Activated T-cell treated with anti-CD3 and anti-CD28 coated beads, Interleukin-2, amount 50 U/mL, for 4 hours (primary cell): Measurements from ENCODE around the gene NF1. TPM values are rescaled to one million over a fixed set of nuclear protein-coding genes. Genes with fewer than 3 reads are reported as not detected.
A peak's percentile ranks its signal among the peaks of the same experiment; 100 is the strongest.
"Not testable (repeated sequence)": the region's sequence is repeated elsewhere in the genome, so short reads cannot be mapped to it uniquely, and the experiment has no call there.

ENCODE experiments used
- ATAC-seq, 2 donors: fragments of 200-7000 bp; cut with Tn5 transposase; one replicate each; pipeline ENCODE4 v1.10.0; 2021
- DNase-seq: peaks from one replicate; pipeline ENCODE4 v3.0.0-alpha.2; 2020
- H3K27me3 Mint-ChIP-seq: one replicate; pipeline ENCODE4 v1.8.0; 2021; ENCODE audit warnings: low read depth, mixed read lengths
- H3K36me3 Mint-ChIP-seq: one replicate; pipeline ENCODE4 v1.8.0; 2022; ENCODE audit warnings: mixed read lengths; ENCODE audit not compliant: insufficient read depth
- H3K4me1 Mint-ChIP-seq: one replicate; pipeline ENCODE4 v1.8.0; 2021; ENCODE audit warnings: low read depth, mixed read lengths
- H3K4me3 Mint-ChIP-seq: one replicate; pipeline ENCODE4 v1.8.0; 2021; ENCODE audit warnings: mild to moderate bottlenecking, moderate library complexity, mixed read lengths
- H3K9me3 Mint-ChIP-seq: one replicate; pipeline ENCODE4 v1.8.0; 2021; ENCODE audit warnings: mixed read lengths
- total RNA-seq, 3 donors: library from RNA; stranded (reverse); gene quantifications; one replicate each; pipeline ENCODE4 v1.2.1, GENCODE V29; 2021

The NF1 gene
- total RNA-seq, 3 donors from 2014 or later = 14.2 to 17.9 (median 15.2) TPM

- Mint-ChIP-seq H3K27me3 (no peaks in the 10 kb centered on the region), H3K4me1 (peaks cover 20% of the 10 kb centered on the region), H3K4me3 (no peak overlapping the region), H3K36me3 (no peaks in the 10 kb centered on the region), H3K9me3 (no peaks in the 10 kb centered on the region)
- DNase-seq (no peak), ATAC-seq (no peak)
Measured at GRCh38 chr17:31286587-31286986, 191.8 kb downstream of the NF1 start.

GRCh38 chr17:31287932-31288331 is 193.2 kb downstream of the NF1 start:
- H3K36me3 Mint-ChIP-seq, DNase-seq, H3K4me3 Mint-ChIP-seq, H3K9me3 Mint-ChIP-seq, H3K27me3 Mint-ChIP-seq, ATAC-seq: not testable (repeated sequence)
- H3K4me1 Mint-ChIP-seq = peaks cover 20% of the 10 kb centered on the region

DNA sequence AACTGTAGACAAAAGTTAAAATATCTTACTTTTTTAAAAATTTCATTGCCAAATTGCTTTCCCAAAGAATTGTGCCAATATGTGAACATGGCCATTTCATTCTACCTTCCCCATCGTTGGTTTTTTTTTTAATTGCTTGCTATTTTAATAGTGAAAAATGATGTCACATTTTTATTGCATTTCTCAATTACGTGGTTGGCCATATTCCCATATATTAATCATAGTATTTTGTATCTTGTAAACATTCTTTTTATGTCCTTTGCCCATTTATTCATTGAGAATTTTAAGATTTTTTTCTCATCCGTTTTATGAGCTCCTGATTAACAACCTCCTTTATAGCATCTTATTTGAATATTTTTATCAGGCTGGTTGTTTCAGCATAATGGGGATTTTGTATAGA is 195.0 kb downstream of the NF1 start:
- Mint-ChIP-seq H3K9me3 (no peaks in the 10 kb centered on the region), H3K27me3 (no peaks in the 10 kb centered on the region), H3K4me3 (no peak overlapping the region), H3K36me3 (no peaks in the 10 kb centered on the region), H3K4me1 (peaks cover 20% of the 10 kb centered on the region)
- ATAC-seq = no peak
- no peak for DNase-seq

DNA sequence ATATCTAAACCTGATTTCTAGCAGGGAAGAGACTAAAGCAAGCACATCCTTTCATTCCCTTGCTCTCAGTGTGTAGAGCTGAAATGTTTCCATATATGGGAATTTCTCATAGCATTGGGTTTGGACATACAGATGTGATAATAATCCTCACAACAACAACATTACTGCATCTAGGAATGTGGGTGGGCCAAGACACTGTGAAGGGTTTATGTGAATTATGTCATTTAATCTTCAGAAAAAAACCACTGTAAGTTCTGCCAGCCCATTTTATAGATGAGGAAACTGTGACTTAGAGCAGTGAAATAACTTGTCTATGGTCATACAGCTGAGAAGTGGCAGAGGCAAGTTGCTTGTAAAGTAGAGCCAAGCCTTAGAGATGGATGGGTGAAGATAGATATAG is 197.0 kb downstream of the NF1 start:
- Mint-ChIP-seq H3K27me3 (no peaks in the 10 kb centered on the region), H3K4me1 (peaks cover 24% of the 10 kb centered on the region), H3K36me3 (peaks cover 2% of the 10 kb centered on the region), H3K4me3 (no peak overlapping the region), H3K9me3 (no peaks in the 10 kb centered on the region)
- DNase-seq (no peak), ATAC-seq (no peak)

DNA sequence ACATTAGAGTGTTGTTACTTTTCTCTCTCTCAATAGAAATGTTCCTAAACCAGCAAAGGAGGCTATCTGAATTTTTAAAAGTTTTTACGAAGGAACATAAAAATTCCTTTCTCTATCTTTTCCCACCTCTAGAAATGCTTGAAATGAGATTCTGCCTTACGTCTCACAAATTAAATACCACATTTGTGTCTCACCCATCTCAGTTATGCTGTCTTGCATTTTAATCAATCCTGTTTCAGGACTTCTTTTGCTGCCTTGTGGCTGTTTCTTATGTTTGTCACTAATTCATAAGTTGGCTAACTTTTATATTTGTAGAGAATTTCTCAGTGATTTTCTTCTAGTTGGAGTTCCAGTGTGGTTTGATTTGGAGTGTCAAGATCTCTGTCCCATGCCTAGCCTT is 198.8 kb downstream of the NF1 start:
- H3K4me1 Mint-ChIP-seq = peaks cover 17% of the 10 kb centered on the region
- H3K9me3 Mint-ChIP-seq = no peaks in the 10 kb centered on the region
- DNase-seq (no peak), ATAC-seq (no peak)
- no peaks in the 10 kb centered on the region for H3K27me3 Mint-ChIP-seq
- peaks cover 2% of the 10 kb centered on the region for H3K36me3 Mint-ChIP-seq
- H3K4me3 Mint-ChIP-seq = no peak overlapping the region

GRCh38 chr17:31294231-31294630 is 199.5 kb downstream of the NF1 start:
- ATAC-seq (no peak), DNase-seq (no peak)
- Mint-ChIP-seq H3K4me3 (no peak overlapping the region), H3K4me1 (peaks cover 13% of the 10 kb centered on the region), H3K36me3 (peaks cover 2% of the 10 kb centered on the region), H3K9me3 (no peaks in the 10 kb centered on the region), H3K27me3 (no peaks in the 10 kb centered on the region)

DNA sequence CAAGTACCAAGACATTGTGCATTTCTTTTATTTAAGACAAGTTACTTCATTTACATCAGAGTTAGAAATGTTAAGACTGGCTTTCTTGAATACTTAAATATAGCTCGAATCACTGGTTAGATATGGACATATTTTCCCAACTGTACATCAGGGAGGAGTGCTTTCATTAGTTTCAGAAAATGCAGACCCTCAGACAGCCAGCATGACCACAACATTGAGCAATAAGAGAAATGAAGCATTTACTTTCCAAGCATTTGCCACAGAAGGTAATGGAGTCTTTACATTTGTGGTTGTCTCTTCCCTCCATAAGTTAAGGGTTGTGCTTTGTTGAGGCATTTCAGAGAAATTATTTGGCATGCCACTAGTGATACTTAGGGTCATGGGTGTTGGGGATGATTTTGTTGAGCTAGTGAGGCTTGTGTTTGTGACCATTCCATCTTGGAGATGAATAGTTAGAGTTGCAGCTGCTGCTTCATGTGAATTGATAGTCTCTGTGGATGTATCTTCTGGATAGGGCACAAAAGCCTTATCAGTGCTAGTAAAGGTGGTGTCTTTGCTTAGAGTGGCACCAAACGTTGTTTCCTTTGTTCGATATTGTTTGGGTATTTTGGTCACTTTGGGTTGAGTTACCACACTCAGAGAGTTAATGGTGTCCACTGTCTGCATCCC is 200.2 kb downstream of the NF1 start:
- no peak for DNase-seq
- no peaks in the 10 kb centered on the region for H3K27me3 Mint-ChIP-seq
- peaks cover 2% of the 10 kb centered on the region for H3K36me3 Mint-ChIP-seq
- H3K9me3 Mint-ChIP-seq = no peaks in the 10 kb centered on the region
- H3K4me3 Mint-ChIP-seq = no peak overlapping the region
- ATAC-seq = no peak
- peaks cover 13% of the 10 kb centered on the region for H3K4me1 Mint-ChIP-seq

- no peak for DNase-seq
Measured at GRCh38 chr17:31295489-31295871, 200.7 kb downstream of the NF1 start.

DNA sequence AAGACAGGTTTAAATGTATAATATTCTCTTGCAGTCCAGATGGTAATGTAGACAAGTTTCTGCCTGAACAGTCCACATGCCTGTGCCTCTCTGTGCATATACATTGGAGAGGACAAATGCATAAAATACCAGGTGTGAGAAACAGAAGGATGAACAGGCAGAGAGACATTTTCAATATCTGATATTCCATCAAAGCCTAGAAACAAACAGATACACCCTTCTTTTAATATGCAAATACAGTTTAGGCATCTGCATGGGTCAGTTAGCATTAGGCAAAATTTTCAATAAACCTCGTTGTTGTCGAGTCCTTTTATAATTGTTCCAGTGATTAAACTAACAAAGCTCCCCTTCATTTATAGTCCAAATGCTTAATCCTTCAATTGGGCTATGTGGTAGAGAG is 201.4 kb downstream of the NF1 start:
- H3K9me3 Mint-ChIP-seq = no peaks in the 10 kb centered on the region
- H3K4me3 Mint-ChIP-seq = no peak overlapping the region
- peaks cover 12% of the 10 kb centered on the region for H3K4me1 Mint-ChIP-seq
- peaks cover 2% of the 10 kb centered on the region for H3K36me3 Mint-ChIP-seq
- no peaks in the 10 kb centered on the region for H3K27me3 Mint-ChIP-seq
- no peak for ATAC-seq
- no peak for DNase-seq

More at GRCh38 chr17:31295489-31295871, 200.7 kb downstream of the NF1 start:
- Mint-ChIP-seq H3K9me3 (no peaks in the 10 kb centered on the region), H3K4me1 (peaks cover 10% of the 10 kb centered on the region), H3K36me3 (peaks cover 2% of the 10 kb centered on the region), H3K27me3 (no peaks in the 10 kb centered on the region), H3K4me3 (no peak overlapping the region)
- ATAC-seq = no peak

DNA sequence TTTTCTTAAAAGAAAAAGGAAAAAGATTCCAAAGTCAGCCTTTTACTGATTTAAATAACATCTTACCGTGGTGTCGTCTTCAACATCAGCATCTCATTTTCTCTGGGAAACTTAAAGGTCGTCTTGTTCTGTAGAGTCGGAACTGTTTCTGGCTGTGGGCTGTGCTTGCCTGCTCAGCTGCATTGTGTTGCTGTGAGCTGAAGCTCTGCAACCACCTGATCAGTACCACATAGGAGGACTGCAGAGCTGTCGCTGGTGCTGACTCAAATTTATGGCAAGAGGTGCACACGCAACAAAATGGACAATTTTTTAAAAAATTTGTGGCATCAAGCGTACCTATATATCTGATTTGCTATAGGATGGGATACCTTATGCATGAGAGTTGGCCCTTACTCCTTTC is 202.3 kb downstream of the NF1 start, which contains the start of gene OMG:
Gene OMG (minus strand): TSS at position 150 of the 400 bp plus-strand sequence. CDS start 908 bp downstream, outside the sequence.
- Mint-ChIP-seq H3K27me3 (no peaks in the 10 kb centered on the region), H3K9me3 (no peaks in the 10 kb centered on the region), H3K36me3 (peaks cover 2% of the 10 kb centered on the region), H3K4me3 (no peak within 1 kb of the TSS), H3K4me1 (peaks cover 19% of the 10 kb centered on the region)
- DNase-seq = no peak
- ATAC-seq = no peak

DNA sequence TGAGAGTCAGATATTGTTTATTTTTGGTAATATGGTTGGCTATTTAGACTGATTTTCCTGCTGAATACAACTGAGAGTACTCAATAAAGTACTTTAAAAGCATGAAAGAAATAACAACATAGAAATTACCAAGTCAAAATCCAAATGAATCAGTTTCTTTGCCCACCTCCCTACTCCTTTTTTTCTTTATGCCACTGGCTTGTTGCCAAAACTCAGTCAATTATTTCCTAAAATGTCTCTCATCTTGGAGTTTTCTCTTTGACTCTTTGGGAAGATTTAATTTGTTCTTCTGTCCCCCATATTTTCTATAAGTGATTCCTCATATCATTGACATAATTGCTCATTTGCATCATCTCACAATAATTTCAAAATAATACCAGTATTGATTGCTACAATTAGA is 204.8 kb downstream of the NF1 start:
- H3K27me3 Mint-ChIP-seq = no peaks in the 10 kb centered on the region
- no peak overlapping the region for H3K4me3 Mint-ChIP-seq
- DNase-seq = no peak
- H3K36me3 Mint-ChIP-seq = peaks cover 21% of the 10 kb centered on the region
- no peak for ATAC-seq
- peaks cover 4% of the 10 kb centered on the region for H3K9me3 Mint-ChIP-seq
- H3K4me1 Mint-ChIP-seq = peaks cover 32% of the 10 kb centered on the region

- DNase-seq (no peak), ATAC-seq (peak; percentile 42 to 50)
- no peaks in the 10 kb centered on the region for H3K27me3 Mint-ChIP-seq
- peaks cover 8% of the 10 kb centered on the region for H3K9me3 Mint-ChIP-seq
- peaks cover 74% of the 10 kb centered on the region for H3K4me1 Mint-ChIP-seq
- H3K36me3 Mint-ChIP-seq = peaks cover 36% of the 10 kb centered on the region
- H3K4me3 Mint-ChIP-seq = peak overlapping the region; percentile 83
Measured at GRCh38 chr17:31307640-31308039, 212.9 kb downstream of the NF1 start.

DNA sequence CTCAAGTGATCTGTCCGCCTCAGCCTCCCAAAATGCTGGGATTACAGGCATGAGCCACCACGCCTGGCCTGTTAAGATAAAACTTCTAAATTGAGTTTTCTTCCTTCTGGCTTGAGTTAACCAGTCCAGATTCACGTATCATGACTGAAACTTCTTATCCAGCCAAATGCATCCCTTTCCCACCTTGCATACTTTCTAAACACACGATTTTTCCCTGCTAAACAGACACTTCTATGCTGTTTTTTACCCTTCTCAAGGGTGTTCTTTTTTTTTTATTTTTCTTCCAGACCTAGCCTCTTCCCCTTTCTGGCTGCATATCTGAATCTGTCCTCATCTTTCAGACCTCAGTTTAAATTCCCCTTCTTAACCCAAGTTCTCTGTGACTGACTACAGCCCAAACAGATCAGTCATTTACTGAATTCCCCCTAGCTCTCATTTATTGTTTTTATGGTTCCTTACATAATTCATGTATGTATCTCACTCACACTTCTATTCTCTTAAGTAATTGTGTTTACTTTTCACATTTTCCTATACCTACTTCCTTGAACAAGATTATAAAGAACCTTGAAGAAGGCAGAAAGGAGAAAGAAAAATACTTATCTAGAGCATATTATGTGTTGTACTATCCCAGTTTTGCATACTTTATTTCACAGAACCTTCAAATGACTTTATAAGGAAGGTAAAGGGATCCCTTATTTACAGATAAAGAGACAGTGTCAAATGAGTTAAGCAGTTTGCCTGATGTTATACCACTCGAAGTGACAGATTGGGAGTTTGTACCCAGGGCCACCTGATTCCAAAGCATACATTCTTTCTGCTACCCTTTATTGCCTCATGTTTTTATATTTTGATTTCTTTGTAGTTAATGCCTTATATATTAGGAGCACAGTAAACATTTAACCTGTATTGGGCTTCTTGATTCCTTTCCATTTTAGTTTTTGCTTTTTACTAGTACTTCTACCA is 213.9 kb downstream of the NF1 start:
- ATAC-seq (peak; percentile 72 to 75), DNase-seq (no peak)
- Mint-ChIP-seq H3K36me3 (peaks cover 27% of the 10 kb centered on the region), H3K27me3 (no peaks in the 10 kb centered on the region), H3K4me3 (peak overlapping the region; percentile 83), H3K4me1 (peaks cover 70% of the 10 kb centered on the region), H3K9me3 (peaks cover 8% of the 10 kb centered on the region)

DNA sequence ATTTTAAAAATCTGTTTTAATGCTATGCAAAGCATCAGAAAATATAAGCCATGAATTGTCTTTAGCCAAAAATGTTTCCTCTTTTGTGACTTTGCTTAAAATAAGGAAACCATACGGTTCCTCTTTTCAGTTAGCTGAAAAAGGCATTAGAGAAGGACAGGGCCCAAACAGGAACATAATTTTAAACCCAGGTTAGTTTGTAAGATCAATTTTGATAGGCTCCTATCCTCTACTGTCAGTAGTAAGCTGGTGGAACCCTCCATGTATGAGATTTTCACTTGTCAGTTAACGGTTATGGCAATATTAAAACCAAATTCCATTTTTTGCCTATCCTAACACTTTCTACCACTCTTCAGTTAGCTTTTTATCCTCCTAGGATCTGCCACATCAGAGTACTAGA is 214.8 kb downstream of the NF1 start:
- H3K9me3 Mint-ChIP-seq = peaks cover 4% of the 10 kb centered on the region
- ATAC-seq (no peak), DNase-seq (no peak)
- no peaks in the 10 kb centered on the region for H3K27me3 Mint-ChIP-seq
- H3K4me1 Mint-ChIP-seq = peaks cover 68% of the 10 kb centered on the region
- H3K4me3 Mint-ChIP-seq = peak overlapping the region; percentile 83
- peaks cover 20% of the 10 kb centered on the region for H3K36me3 Mint-ChIP-seq
